GM19238 (cell line): ENCODE results near the gene SH3D21.

Experiments
- DNase-seq: peaks from one replicate; pipeline ENCODE4 v3.0.0; 2011; ENCODE audit warnings: low spot score; ENCODE audit not compliant: insufficient read length

Gene SH3D21

GRCh38 chr1:36306210-36306901 lies at the start of gene SH3D21:
Gene SH3D21 (plus strand): TSS chr1:36306368. CDS start chr1:36306421, 53 bp downstream.
- peak; percentile 35 for DNase-seq

GRCh38 chr1:36256558-36257374 lies 49.4 kb upstream of the SH3D21 start:
- no peak for DNase-seq

- DNase-seq = no peak
Measured at GRCh38 chr1:36257375-36257767, 48.8 kb upstream of the SH3D21 start.

- DNase-seq = no peak
Measured at GRCh38 chr1:36258960-36259344, 47.2 kb upstream of the SH3D21 start.

GRCh38 chr1:36268981-36269380 lies 37.2 kb upstream of the SH3D21 start:
- DNase-seq = no peak

- DNase-seq = no peak
Measured at GRCh38 chr1:36269408-36269838, 36.7 kb upstream of the SH3D21 start.

- DNase-seq = no peak
Measured at GRCh38 chr1:36273024-36273423, 33.1 kb upstream of the SH3D21 start.

- no peak for DNase-seq
Measured at GRCh38 chr1:36274201-36274600, 32.0 kb upstream of the SH3D21 start.

- no peak for DNase-seq
Measured at GRCh38 chr1:36276688-36277087, 29.5 kb upstream of the SH3D21 start.

- no peak for DNase-seq
Measured at GRCh38 chr1:36279110-36279788, 26.9 kb upstream of the SH3D21 start.

- no peak for DNase-seq
Measured at GRCh38 chr1:36279789-36280296, 26.3 kb upstream of the SH3D21 start.

GRCh38 chr1:36284061-36284460 lies 22.1 kb upstream of the SH3D21 start:
- no peak for DNase-seq

- DNase-seq = no peak
Measured at GRCh38 chr1:36284517-36284916, 21.7 kb upstream of the SH3D21 start.

GRCh38 chr1:36285443-36286101 lies 20.6 kb upstream of the SH3D21 start:
- peak; percentile 44 for DNase-seq

GRCh38 chr1:36286802-36287201 lies 19.4 kb upstream of the SH3D21 start:
- no peak for DNase-seq

GRCh38 chr1:36287595-36287994 lies 18.6 kb upstream of the SH3D21 start:
- DNase-seq = no peak

- DNase-seq = no peak
Measured at GRCh38 chr1:36295390-36295789, 10.8 kb upstream of the SH3D21 start.

- DNase-seq = no peak
Measured at GRCh38 chr1:36297062-36297461, 9.1 kb upstream of the SH3D21 start.

GRCh38 chr1:36298640-36299039 lies 7.5 kb upstream of the SH3D21 start:
- no peak for DNase-seq

- no peak for DNase-seq
Measured at GRCh38 chr1:36300526-36300925, 5.6 kb upstream of the SH3D21 start.

GRCh38 chr1:36301220-36301619 lies 4.9 kb upstream of the SH3D21 start:
- DNase-seq = no peak
